Measurements from ENCODE around the gene CABP1. TPM values are rescaled to one million over a fixed set of nuclear protein-coding genes. Genes with fewer than 3 reads are reported as not detected.

CABP1 gene
- total and polyA plus RNA-seq, 2 of the 13 experiments (the other 11 are each of a cell fraction or from before 2014, with no cell fraction given) = not detected

- no peak for FAIRE-seq
- Histone ChIP-seq H3K4me1 (ENCODE audit: insufficient read depth, low read length) (peaks cover 36% of the 10 kb centered on the region), H3K4me2 (ENCODE audit: low read depth, low read length) (no peak overlapping the region), H2AFZ (ENCODE audit: low read length) (no peak overlapping the region), H3K4me3 (replicated peaks in 1 of 3; ENCODE audit: insufficient read depth in 1 of 3, low read depth in 2 of 3, low read length in 3 of 3) (no peak overlapping the region), H3K36me3 (replicated peaks in 1 of 2; ENCODE audit: control insufficient read depth in 1 of 2, insufficient read depth in 2 of 2, low read length in 2 of 2) (peaks cover 3 to 11% of the 10 kb centered on the region in 2 experiments), H3K79me2 (ENCODE audit: insufficient read depth, low read length) (peaks cover 5% of the 10 kb centered on the region), H4K20me1 (ENCODE audit: insufficient read depth, low read length) (no peaks in the 10 kb centered on the region), H3K9ac (ENCODE audit: insufficient read depth, low read depth, low read length) (no peak overlapping the region), H3K27me3 (ENCODE audit: control insufficient read depth in 1 of 2, insufficient read depth in 2 of 2, low read length in 2 of 2) (no peaks in the 10 kb centered on the region), H3K27ac (ENCODE audit: extremely low read length, insufficient read depth, low read length) (no peak overlapping the region), H3K9me3 (ENCODE audit: low read length) (no peaks in the 10 kb centered on the region)
- POLR2A ChIA-PET = no interaction called here
- intact Hi-C loops (cut with micrococcal nuclease; ENCODE audit: unreplicated experiment) (no loop called here), in situ Hi-C loops (cut with HindIII; ENCODE audit: extremely low pct_ligation_motif_present, low pct_unique_long_range_greater_than_20kb) (no loop called here)
- CTCF ChIA-PET (ENCODE audit: low intra/inter-chr PET ratio, low total read pairs) = no interaction called here
- no TSS peak for BruUV-seq (replicated peaks)
- whole genome bisulfite sequencing (ENCODE audit: low lambda C conversion rate) = 75% methylated on average over 5 of the region's 5 CpGs
- ATAC-seq = no peak
- DNase-seq (ENCODE audit: low spot score) = no peak
- TF ChIP-seq MLX (CRISPR knock-in tag; IDR thresholded peaks at IDR 0.05) = no peak
- TF ChIP-seq ZNF512B (CRISPR knock-in tag; IDR thresholded peaks at IDR 0.05; ENCODE audit: borderline replicate concordance) = no peak
- TF ChIP-seq PHB2 (IDR thresholded peaks at IDR 0.05; ENCODE audit: partially characterized antibody) = no peak
- TF ChIP-seq ZNF75D (CRISPR knock-in tag; IDR thresholded peaks at IDR 0.05; ENCODE audit: borderline replicate concordance) = no peak
- TF ChIP-seq TEF (CRISPR knock-in tag; IDR thresholded peaks at IDR 0.05) = no peak
- no peak for TF ChIP-seq TBX3 (IDR thresholded peaks at IDR 0.05; ENCODE audit: borderline replicate concordance)
- TF ChIP-seq ZBTB40 (IDR thresholded peaks at IDR 0.05) = no peak
- TF ChIP-seq ZBTB40 (CRISPR knock-in tag; IDR thresholded peaks at IDR 0.05) = no peak
Observed at GRCh38 chr12:120706029-120706428, 65.6 kb downstream of the CABP1 start.
